NCI-H524 treated with DMSO at 0.1 percent for 48 hours (cell line): Measurements from ENCODE around the gene ENOPH1.
"Not testable (repeated sequence)": the region's sequence is repeated elsewhere in the genome, so short reads cannot be mapped to it uniquely, and the experiment has no call there.

Experiments
- DNase-seq: peaks from one replicate; lab custom pipeline; 2025; lab: John Stamatoyannopoulos, UW

The ENOPH1 gene

DNA sequence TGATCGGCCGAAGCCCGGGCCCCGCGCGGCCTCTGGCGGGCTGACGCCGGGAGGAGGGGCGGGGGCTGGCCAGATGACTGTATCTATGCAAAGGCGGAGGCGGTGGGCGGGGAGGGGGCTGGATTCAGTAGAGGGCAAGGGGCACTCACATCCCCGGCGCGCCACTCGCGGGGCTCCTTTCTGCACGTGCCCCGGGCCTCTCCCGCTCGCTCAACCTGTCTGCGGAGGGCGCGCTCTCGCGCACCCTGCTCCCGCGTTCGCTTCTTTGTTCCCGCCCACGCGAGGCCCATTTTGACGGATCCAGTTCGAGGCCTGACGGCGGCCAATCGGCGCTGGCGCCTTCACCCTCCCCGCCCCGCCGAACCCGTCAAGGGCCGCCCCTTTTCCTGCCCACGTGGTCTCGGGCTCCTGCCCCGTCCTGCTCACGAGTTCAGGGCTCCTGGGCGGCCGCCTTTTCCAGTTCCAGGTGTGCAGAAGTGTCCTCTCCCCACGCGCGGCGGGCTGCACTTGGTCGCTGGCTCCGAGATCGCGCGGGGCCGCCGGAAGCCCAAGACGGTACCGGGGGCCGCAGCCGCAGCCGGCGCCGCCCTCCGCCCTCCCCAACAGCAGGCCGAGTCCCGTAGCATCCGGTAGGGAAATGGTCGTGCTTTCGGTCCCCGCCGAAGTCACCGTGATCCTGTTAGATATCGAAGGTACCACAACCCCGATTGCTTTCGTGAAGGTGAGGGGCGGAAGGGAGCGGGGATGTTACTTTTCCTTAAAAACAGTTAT is at the start of gene ENOPH1, which contains the start of gene HNRNPDL:
TSS of gene ENOPH1 (plus strand) at position 398 of the 771 bp plus-strand sequence. CDS start at position 638, 240 bp downstream.
TSS of gene HNRNPDL (minus strand) at position 270 of the 771 bp plus-strand sequence. CDS start 772 bp downstream, outside the sequence.
- peak; percentile 62 for DNase-seq

DNA sequence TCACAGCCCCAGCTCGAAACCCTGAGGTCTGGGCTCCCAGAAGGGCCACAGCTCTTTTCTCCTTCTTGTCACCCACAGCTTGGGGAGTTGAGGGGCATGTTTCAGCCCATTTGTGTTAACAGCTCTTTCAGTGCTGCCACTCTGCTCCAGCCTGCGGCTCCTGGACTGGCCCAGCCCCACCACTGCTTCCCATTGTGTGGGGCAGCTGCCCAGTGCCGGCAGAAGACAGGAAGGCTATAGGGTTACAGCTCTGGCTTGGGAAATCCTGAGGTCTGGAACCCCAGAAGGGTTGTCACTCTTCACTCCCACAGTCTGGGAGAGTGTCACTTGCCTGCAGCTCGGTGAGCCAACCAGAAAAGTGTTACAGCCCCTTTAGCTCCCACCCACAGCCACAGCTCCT is 49.6 kb upstream of the ENOPH1 start:
- no peak for DNase-seq

- DNase-seq, result no peak
These were observed 49.2 kb upstream of the ENOPH1 start for GRCh38 chr4:82381235-82381634.

DNA sequence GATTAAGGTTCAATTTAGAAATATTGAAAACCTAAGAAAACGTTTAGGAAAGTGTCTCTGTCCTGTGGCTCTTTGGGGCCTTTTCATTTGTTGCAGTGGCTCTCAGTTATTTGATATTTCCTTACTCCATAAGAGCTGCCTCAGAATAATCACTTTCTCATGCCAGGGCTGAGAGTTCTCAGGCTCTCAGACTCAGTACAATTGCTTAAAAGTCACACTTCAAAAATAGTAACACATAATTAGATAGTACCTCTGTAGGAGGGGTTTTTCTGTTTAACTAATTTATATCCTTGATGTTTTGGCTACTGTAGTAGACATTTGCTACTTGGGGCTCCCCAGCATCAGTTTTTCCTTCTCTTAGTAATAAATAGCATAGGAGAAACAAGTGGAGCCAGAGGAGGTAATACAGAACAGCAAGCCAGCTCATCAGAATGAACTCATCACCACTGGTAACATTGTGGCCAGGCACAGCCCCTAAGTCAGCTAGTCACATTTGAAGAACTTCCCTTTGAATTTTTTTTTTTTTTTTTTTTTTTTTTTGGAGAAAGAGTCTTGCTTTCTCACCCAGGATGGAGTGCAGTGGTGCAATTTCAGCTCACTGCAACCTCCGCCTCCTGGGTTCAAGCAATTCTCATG is 48.6 kb upstream of the ENOPH1 start:
- no peak for DNase-seq

- no peak for DNase-seq
These were observed 47.6 kb upstream of the ENOPH1 start for GRCh38 chr4:82382751-82383150.

- DNase-seq, result not testable (repeated sequence)
These were observed 44.1 kb upstream of the ENOPH1 start for GRCh38 chr4:82386312-82386711.

GRCh38 chr4:82388405-82388804 is 42.0 kb upstream of the ENOPH1 start:
- DNase-seq, result no peak

DNA sequence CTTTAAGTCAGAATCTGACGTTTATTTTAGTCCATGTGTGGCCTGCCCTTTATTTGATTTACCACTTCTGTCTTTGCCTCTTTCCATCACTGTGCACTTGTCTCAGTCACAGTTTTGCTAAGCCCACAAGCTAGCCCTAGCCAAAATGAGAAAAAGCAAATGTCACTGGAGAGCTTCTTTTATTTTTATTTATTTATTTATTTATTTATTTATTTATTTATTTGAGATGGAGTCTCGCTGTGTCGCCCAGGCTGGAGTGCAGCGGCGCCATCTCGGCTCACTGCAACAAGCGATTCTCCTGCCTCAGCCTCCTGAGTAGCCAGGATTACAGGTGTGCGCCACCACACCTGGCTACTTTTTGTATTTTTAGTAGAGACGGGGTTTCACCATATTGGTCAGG is 40.3 kb upstream of the ENOPH1 start:
- DNase-seq, result not testable (repeated sequence)

DNA sequence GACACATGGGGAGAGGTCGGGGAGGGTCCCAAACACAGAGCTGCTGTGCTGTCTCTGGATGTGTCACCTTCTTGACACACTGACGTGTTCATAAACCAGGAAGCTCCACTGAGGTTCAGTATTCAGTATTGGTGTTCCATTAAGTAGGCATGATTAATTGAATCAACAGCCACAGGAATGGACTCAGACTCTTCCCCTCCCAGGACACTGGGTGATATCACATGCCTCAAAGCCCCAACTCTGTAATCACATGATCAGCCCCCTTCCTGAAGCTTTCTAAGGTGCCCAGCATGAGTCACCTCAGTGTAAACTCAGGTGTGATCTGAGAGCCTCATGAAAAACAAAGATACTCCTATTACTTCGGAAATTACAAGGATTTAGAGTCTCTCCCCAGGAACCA is 35.5 kb upstream of the ENOPH1 start:
- no peak for DNase-seq

DNA sequence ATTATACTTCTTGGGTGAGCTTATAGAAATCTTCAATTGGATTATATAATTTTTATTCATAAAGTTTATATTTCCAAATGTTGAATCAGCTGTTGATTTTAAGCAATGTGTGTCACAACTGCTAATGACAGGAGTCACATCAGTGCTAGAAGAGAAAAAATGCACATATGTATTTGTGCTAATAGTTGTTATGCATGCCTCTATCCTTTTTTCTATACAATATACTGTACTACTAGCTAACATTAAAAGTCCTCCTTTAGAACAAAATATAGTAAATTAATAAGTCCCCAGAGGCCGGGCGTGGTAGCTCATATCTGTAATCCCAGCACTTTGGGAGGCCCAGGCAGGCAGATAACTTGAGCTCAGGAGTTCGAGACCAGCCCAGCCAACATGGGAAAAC is 32.9 kb upstream of the ENOPH1 start:
- DNase-seq, result no peak

- DNase-seq, result no peak
These were observed 32.1 kb upstream of the ENOPH1 start for GRCh38 chr4:82398263-82398662.

DNA sequence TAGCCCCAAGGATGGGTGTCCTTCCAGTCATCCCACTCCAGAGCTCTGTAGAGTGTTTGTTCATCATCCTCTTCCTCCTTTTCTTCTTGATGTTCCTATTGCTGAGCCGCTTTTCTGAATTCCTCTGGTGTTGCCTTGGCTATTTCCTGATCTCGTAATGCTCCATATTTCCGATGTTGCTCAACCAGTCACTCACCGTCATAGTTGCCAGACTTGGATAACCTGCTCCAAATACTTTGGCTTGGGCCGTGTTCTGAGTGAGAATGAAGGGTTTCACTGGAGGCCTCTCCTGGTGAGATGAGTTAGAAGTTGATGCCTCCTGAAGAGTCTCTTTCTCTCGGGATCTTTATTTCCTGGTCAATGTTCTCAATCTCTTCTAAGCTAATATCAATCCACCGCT is 28.8 kb upstream of the ENOPH1 start:
- DNase-seq, result no peak

GRCh38 chr4:82402196-82402775 is 28.1 kb upstream of the ENOPH1 start:
- DNase-seq, result no peak

GRCh38 chr4:82403725-82404124 is 26.7 kb upstream of the ENOPH1 start:
- DNase-seq, result no peak

DNA sequence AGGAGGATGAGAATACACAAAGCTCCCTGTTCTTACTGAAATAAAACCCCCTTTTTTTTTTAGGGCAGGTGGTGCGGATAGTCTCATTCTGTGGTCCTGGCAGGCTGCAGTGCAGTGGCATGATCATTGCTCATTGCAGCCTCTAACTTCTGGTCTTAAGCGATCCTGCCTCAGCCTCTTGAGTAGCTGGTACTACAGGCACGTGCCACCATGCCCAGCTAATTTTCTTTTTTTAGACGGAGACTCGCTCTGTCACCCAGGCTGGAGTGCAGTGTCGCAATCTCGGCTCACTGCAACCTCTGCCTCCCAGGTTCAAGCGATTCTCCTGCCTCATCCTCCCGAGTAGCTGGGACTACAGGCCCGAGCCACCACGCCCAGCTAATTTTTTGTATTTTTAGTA is 15.3 kb upstream of the ENOPH1 start:
- not testable (repeated sequence) for DNase-seq

- DNase-seq, result no peak
These were observed 14.4 kb upstream of the ENOPH1 start for GRCh38 chr4:82415922-82416365.

GRCh38 chr4:82419451-82419850 is 10.9 kb upstream of the ENOPH1 start:
- DNase-seq, result no peak

GRCh38 chr4:82421796-82422560 is 8.4 kb upstream of the ENOPH1 start:
- DNase-seq, result no peak

- DNase-seq, result no peak
These were observed 7.8 kb upstream of the ENOPH1 start for GRCh38 chr4:82422616-82423015.

GRCh38 chr4:82423245-82424054 is 6.9 kb upstream of the ENOPH1 start:
- no peak for DNase-seq

- DNase-seq, result no peak
These were observed 4.9 kb upstream of the ENOPH1 start for GRCh38 chr4:82425478-82425877.
